SW 1271 (cell line): ENCODE measurements around the gene RAD18.
A peak's percentile ranks its signal among the peaks of the same experiment; 100 is the strongest.

Source experiments
- DNase-seq, 2 experiments: peaks; one replicate each; lab custom pipeline; 2025; lab: John Stamatoyannopoulos, UW

RAD18 gene

DNA sequence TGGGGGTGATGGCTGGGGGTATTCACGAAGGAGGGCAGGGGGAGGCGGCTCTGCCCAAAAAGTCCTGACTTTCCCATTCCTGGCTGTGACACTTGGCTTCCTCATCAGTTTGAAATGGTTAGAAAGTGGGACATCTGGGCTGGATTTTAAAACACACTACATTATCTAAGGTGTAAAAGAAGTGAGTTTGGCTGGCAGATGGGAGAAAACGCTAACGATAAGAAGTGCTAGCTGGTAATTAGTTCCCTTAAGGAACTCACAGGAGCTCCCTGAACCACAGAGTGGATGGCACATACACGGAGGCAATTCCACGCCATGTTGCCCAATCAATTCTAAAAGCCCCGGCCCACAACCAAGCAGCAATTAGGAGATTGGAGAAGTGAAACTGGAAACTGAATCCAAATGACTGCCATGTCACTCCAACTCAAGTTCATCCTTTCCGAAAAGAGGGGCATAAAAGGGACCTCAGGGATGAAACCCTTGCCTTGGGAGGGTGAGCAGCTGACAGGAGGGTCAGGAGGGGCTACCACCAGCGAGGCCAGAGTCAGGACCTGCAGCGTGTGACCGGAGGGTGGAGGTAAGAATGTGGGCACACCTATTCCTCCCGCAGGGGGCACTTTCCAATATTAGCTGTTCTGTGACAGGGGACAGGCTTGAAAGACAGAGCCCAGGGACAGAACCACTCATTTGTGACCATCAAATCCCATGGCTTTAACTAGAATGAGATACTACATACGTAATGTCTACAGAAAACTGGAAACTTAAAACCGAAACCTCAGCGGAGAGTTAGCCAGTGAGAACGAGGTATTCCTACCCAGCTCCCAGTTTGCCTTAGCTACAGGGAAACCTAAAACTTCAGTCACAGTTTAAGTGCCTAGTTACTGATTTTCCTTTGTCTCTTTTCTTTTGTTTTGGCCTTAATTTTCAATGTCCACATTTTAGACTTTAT, 98.6 kb downstream of the RAD18 start:
- no peak for DNase-seq

GRCh38 chr3:8863891-8864290, 99.4 kb downstream of the RAD18 start:
- DNase-seq: no peak

DNA sequence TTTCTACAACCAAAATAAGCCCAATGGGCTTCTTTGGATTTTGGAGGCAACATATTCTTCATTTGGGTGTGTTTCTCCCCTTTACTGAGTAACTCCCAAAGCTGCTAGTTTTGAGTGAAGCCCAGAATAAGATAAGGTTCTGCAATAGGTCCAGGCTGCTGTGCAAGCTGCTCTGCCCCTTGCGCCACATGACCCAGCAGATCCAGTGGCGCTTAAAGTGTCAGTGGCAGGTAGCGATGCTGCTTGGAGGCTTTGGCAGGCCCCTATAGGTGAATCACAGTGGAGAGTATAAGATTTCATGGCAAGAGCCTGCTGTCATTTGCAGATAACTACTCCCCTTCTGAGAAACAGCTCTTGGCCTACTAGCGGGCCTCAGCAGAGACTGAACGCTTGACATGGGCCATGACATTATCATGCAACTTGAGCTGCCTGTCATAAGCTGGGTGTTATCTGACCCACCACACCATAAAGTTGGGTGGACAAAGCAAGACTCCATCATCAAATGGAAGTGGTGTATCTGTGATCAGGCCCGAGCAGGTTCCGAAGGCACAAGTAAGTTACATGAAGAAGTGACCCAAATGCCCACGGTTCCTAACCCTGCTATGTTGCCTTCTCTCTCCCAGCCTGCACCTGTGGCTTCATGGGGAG, 105.4 kb downstream of the RAD18 start:
- DNase-seq: no peak

GRCh38 chr3:8856721-8857120, 106.6 kb downstream of the RAD18 start:
- no peak for DNase-seq

- DNase-seq: no peak
These were observed 107.2 kb downstream of the RAD18 start for GRCh38 chr3:8856071-8856470.

GRCh38 chr3:8854656-8855055, 108.6 kb downstream of the RAD18 start:
- no peak for DNase-seq

DNA sequence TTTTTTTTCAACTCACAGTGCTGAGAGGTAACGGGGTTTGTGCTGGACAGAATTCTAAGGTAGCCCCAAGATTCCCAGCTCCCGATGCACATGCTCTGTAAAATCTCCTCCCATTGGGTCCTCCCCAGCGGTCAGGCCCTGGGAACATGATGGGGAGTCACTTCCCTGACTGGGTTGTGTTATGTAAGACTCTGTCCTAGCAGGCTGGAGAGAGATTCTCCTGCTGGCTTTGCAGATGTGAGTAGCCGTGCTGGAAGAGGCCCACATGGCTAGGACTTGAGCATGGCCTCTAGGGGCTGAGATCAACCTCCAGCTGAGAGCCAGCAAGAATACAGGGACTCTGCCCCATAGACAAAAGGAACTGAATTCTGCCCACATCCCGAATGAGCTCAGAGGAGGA, 110.2 kb downstream of the RAD18 start:
- no peak for DNase-seq

DNA sequence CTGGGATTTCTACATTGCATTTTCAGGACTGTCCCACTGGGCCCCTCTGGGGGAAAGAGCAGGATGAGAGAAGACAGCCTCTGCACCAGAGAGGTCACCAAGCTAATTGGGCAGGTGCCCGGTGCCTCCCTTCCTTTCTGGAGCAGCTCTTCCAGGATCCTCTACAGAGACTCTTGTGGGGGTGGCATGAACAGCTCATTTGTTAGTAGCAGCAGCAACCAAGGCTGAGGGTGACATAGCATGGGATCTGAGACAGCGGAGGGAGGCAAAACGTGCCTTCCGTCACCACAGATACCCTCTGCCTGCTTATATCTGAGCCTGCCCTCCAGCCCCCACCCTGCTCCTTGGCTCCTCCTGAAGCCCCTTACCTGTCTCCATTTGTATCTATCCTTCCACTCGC, 110.8 kb downstream of the RAD18 start:
- DNase-seq: no peak

DNA sequence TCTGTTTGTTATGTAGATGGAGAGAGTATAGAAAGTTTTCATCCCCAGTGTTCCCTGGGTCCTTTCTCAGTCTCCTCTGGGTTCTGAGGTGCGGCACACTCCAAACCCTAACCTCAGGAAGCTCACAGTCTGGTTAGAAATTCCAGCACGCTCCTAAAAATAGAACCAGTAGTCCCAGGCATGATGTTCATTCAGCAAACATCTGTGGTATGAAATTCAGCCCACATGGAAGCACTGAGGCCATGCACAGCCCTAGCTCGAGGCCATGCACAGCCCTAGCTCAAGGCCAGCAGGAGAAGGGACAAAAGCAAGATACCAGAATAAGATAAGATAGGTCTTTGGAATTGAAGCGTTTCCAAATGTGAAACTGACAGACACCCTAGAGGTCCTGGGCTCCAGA, 111.6 kb downstream of the RAD18 start:
- DNase-seq: peak; percentile 23 to 88

DNA sequence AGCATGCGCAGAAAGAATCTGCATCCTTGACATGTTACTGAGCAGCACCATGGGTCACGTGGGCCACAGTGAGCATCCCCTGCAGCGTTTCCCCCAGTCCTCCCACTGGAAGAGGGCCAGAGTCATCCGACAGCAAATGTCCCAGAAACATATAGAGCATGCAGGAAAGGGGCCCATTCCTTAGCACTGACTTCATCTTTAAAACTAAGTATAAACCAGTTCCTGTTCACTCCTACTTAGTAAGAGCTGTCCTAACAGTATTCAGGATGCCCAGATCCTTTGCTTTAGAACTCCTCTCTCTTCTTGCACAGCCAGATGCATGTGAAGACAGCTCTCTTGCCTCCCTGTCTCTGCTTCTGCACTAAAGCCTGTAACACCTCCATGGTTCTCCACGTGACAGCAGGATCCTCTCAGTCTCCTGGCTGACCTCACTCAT, 114.6 kb downstream of the RAD18 start:
- DNase-seq: peak; percentile 7 to 51

GRCh38 chr3:8847317-8847716, 116.0 kb downstream of the RAD18 start:
- no peak for DNase-seq

- no peak for DNase-seq
These were observed 117.1 kb downstream of the RAD18 start for GRCh38 chr3:8846176-8846575.

DNA sequence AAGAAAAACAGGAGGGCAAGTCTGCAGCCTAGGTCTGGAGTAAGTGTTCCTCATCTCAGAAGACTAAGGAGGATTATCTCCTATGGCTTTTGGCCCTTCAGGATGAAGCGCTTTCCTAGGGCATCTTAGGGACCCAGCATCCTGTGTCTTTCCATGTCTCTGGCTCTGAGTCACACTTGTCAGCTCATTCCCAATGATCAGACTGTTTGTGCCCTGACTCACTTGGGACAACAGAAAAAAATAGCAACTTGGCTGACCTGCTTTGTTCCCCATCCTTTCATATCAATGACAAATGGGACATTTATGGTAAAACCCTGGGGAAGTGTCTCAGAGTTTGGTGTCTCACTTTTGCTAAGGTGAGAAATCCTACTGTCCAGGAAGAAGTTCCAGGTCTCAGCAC, 117.6 kb downstream of the RAD18 start:
- peak; percentile 78 to 93 for DNase-seq

DNA sequence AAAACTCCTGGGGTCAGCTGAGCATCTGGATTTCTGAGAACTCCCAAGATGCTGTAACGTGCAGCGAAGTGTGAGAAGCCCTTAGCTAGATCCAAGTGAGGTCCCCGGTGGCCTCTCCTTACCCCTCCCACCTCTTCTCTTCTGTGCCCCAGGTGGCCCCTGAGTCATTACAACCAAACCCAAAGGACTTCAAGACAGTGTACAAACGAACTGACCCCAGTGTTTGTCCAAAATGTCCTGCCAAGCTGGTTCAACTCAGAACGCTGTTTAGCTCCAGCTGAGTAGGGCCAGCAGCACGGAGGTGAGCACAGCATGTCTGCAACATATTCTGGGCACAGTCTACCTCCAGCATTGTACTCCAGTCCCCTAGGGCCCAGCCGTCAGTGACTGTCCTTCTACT, 119.9 kb downstream of the RAD18 start:
- DNase-seq: no peak

DNA sequence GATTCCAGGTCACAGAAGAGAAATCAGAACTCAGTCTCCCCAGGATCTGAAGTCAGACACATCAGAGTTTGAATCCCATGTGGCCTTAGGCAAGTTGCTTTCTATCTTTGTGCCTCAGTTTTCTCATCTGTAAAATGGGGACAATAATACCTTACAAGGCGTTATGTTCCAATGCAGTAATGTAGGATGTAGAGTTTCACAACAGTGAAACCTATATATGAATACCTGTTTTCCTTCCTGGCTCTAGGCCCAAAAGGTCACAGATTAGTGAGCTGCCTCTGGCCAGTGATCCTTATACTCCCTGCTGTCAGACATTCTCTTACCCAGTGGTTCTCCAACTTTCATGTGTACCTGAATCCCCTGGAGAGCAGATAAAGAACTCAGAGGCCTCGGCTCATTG, 121.0 kb downstream of the RAD18 start:
- DNase-seq: no peak

DNA sequence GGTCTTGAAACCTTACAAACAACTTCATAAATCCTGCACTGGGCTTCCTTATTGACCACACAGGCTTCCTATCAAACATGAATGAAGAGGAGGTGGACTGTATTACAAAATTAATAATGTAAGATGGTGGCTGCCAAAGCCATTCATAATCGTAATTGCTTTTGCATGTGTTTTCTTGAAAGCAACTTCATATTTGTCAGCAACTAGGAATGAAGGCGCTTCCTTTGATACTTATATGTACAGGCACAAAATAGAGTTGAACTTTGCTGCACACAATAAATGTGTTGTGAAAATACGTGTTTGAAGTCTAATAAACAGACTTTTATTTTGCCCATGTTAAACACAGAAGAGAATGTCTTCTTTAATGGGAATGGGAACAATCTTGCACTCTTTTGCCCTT, 121.8 kb downstream of the RAD18 start:
- no peak for DNase-seq

GRCh38 chr3:8840556-8840955, 122.7 kb downstream of the RAD18 start:
- no peak for DNase-seq

GRCh38 chr3:8839607-8840325, 123.5 kb downstream of the RAD18 start:
- no peak for DNase-seq

DNA sequence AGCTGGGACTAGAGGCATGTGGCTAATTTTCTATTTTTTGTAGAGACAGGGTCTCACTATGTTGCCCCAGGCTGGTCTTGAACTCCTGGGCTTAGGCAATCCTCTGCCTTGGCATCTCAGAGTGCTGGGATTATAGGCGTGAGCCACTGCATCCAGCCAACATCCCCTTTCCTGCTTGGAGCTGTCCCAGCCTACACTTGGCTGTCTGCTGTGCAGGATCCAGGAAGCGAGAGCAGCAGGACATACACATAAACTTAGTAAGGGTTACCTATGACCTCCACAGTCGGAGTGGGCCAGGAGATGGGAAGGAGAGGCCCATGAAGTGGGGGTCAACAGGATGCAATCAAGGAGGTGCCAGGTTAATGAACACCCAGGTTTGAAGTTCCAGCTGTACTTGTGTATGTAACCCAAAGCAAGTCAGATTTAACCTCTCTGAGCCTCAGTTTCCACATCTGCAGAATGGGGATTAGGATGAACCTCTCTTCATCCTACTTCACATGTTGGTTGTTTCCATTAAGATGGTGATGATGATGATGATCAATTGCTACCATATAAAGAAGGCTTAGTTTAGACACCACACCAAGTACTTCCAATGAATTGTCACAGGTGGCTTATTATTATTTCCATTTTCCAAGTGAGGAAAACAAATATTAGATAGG, 124.4 kb downstream of the RAD18 start:
- DNase-seq: no peak

DNA sequence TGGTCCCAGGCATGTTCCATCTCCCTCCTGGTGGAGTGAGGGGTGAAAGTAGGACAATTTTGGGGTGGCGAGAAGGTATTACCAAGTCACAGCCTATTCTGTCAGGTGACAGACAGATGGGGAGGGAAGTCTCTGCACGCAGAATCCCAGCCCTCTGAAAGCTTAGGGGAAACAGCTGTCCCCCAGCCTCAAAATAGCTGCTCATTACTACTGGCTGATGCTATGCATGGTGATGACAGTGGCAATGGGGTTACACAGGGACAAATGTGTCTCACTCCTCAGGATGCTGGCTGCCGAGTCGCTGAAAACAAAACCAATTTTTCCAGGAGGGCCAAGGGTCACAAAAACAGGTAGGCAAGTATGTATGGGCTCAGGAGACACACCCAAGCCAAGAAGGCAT, 125.0 kb downstream of the RAD18 start:
- no peak for DNase-seq

GRCh38 chr3:8837162-8837561, 126.1 kb downstream of the RAD18 start:
- DNase-seq: no peak

GRCh38 chr3:8836096-8836495, 127.2 kb downstream of the RAD18 start:
- DNase-seq: no peak
